ENCODE results near the gene RPS6KA4.

- no peak for TF ChIP-seq YY1 (IDR thresholded peaks at IDR 0.05; ENCODE audit: insufficient read depth, insufficient replicate concordance, low read depth, low read length)
- no peak for TF ChIP-seq ESRRA (CRISPR knock-in tag; IDR thresholded peaks at IDR 0.05; ENCODE audit: low read depth)
Measured at GRCh38 chr11:64318766-64319761, 39.9 kb upstream of the RPS6KA4 start.
